GM12891 (cell line): ENCODE results near the gene NUTF2.

Experiments
- DNase-seq: peaks from one replicate; pipeline ENCODE4 v3.0.0; 2011; ENCODE audit warnings: low spot score; ENCODE audit not compliant: insufficient read length
- FAIRE-seq: peaks from 2 replicates; lab custom pipeline; 2011; peaks lifted over from hg19 to GRCh38; lab: Jason Lieb, UNC
- PAX5 ChIP-seq: IDR thresholded peaks from 2 replicates; pipeline ENCODE4 v1.6.1; 2011; ENCODE audit warnings: low read length, moderate library complexity, mild to moderate bottlenecking; ENCODE audit not compliant: insufficient read depth, severe bottlenecking
- POLR2A ChIP-seq: IDR thresholded peaks from 2 replicates; pipeline ENCODE4 v1.6.1; 2011; ENCODE audit warnings: low read depth, low read length, control low read depth
- POLR2AphosphoS5 ChIP-seq: IDR thresholded peaks from 2 replicates; pipeline ENCODE4 v1.6.1; 2011; ENCODE audit warnings: low read depth, low read length, control low read depth
- POU2F2 ChIP-seq: IDR thresholded peaks from 2 replicates; pipeline ENCODE4 v1.6.1; 2011; ENCODE audit warnings: low read depth, mild to moderate bottlenecking, control low read depth, low read length, moderate library complexity
- SPI1 ChIP-seq: IDR thresholded peaks from 2 replicates; pipeline ENCODE4 v1.6.1; 2011; ENCODE audit warnings: low read depth, low read length, control low read depth
- TAF1 ChIP-seq: IDR thresholded peaks from 2 replicates; pipeline ENCODE4 v1.6.1; 2011; ENCODE audit warnings: low read depth, low read length, control low read depth

Gene NUTF2

DNA sequence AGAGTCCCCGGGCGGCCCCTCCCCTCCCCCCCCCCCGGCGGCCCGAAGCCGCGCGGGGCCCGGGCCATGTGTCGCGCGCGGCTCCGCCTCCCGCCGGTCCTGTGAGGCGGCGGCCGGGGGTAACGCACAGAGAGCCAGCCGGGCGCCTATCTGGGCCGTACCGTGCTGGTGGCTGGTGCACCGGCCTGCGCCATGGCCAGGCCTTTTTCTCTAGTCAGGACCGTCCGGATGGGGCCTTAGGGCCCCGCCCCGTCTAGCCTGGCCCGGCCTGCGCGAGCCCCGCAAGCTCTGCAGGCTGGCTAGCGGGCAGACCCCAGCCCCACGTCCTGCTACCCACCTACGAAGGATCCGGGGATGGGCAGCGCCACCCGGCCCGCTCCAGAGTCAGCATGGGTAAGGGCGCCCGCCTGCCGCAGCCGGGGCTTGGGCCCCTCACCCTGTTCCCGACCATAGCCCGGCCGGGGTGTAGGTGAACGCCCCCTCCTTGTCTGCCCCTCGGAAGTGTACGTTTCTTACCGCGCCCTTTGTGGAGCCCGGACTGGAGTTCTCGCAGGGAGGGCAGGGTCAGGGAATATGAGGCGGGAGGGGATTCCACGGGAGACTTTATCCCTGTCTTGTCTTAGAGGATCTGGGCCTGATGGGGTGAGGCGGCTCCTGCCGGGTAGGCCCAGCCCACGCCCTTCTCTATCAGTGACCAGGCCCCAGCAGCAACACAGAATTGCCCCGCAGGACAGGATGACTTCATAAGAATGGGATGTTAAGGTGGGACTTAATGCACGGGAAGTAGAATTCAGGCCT lies 530 bp downstream of the NUTF2 start, which contains the start of gene CENPT:
TSS of gene CENPT (minus strand) at position 630 of the 798 bp plus-strand sequence. CDS start 13,834 bp downstream, outside the sequence.
- FAIRE-seq (no peak), DNase-seq (peak; percentile 80)
- TF ChIP-seq TAF1, result no peak; the same call in 1 of the 2 replicates
- TF ChIP-seq POLR2AphosphoS5, result no peak
- no peak for TF ChIP-seq PAX5
- TF ChIP-seq POLR2A, result no peak

DNA sequence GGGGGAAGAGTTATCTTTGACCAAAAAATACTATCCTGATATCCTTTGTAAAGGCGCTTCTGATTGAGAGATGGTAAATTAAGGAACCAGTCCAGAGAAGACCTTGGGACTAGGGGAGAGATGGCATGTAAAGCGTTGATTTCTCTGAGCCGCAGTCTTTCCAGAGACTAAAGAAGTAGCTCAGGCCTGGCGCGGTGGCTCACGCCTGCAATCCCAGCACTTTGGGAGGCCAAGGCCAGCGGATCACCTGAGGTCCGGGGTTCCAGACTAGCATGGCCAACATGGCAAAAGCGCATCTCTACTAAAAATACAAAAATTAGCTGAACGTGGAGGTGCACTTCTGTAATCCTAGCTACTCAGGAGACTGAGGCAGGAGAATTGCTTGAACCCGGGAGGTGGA lies 1.4 kb downstream of the NUTF2 start:
- TF ChIP-seq POLR2A, result no peak
- TF ChIP-seq POLR2AphosphoS5, result no peak
- TF ChIP-seq PAX5, result no peak
- TF ChIP-seq TAF1, result no peak
- TF ChIP-seq POU2F2, result no peak
- TF ChIP-seq SPI1, result no peak
- no peak for FAIRE-seq
- no peak for DNase-seq

DNA sequence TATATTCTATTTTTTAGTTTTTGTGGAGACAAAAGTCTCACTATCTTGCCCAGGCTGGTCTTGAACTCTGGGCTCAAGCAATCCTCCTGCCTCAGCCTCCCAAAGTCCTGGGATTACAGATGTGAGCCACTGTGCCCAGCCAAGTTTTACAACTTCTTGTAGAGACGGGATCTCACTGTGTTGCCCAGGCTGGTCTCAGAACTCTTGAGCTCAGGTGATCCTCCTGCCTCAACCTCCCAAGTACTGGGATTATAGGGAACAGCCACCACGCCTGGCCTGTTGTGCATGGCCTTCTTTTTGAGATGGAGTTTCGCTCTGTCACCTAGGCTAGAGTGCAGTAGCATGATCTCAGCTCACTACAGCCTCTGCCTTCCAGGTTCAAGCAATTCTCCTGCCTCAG lies 6.9 kb downstream of the NUTF2 start:
- DNase-seq (no peak), FAIRE-seq (no peak)
- no peak for TF ChIP-seq PAX5
- no peak for TF ChIP-seq POLR2A
- TF ChIP-seq POU2F2, result no peak
- TF ChIP-seq TAF1, result no peak
- no peak for TF ChIP-seq POLR2AphosphoS5
- TF ChIP-seq SPI1, result no peak

DNA sequence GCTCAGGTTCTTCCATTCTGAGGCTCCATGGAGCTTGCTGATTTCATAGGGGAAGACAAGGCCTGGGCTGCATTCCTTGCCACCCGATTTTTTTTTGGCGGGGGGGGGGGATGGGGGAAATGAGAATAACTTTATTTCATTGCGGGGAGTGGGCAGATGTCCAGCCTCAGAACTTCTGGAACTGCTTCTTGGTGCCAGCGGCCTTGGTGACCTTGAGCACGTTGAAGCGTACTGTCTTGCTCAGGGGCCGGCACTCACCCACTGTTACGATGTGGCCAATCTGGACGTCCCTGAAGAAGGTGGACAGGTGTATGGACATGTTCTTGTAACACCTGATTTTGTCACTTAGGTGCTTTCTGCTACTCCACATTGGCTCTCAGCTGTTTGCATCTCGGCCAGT lies 9.1 kb downstream of the NUTF2 start:
- no peak for TF ChIP-seq TAF1
- no peak for TF ChIP-seq POLR2A
- TF ChIP-seq PAX5, result no peak
- TF ChIP-seq POU2F2, result no peak
- no peak for TF ChIP-seq POLR2AphosphoS5
- no peak for TF ChIP-seq SPI1
- no peak for FAIRE-seq
- DNase-seq, result no peak

DNA sequence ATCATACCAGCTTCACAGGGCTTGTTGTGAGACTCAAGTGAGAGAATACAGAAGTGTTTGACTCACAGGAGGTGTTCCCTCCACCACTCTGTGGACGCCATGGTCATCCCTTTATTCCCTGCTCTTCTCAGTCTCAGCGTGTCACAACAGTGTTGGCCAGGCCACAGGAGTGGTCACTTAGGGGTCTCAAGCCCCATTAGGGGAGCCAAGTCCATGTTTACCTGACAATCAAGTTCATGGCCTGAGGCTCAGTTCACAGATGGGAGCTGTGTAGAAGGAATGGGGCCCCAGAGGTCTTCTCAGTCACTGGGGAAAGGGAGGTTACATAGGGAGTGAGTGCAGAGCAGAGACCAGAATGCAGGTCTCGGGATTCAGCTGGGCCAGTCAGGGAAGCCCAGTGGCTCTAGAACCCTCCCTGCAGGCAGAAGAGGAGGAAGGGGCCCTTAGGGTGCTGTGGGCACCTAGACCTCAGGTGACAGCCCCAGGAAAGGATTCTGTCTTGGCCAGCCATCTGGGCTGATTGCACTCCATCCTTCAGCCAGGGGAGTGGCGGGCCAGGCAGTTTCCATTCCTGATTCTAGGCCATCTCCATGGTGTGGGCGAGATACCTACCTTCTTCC lies 10.3 kb downstream of the NUTF2 start:
- TF ChIP-seq SPI1, result no peak
- no peak for TF ChIP-seq POLR2A
- no peak for TF ChIP-seq POLR2AphosphoS5
- TF ChIP-seq POU2F2, result no peak
- TF ChIP-seq TAF1, result no peak
- TF ChIP-seq PAX5, result no peak
- FAIRE-seq, result no peak
- DNase-seq, result no peak

DNA sequence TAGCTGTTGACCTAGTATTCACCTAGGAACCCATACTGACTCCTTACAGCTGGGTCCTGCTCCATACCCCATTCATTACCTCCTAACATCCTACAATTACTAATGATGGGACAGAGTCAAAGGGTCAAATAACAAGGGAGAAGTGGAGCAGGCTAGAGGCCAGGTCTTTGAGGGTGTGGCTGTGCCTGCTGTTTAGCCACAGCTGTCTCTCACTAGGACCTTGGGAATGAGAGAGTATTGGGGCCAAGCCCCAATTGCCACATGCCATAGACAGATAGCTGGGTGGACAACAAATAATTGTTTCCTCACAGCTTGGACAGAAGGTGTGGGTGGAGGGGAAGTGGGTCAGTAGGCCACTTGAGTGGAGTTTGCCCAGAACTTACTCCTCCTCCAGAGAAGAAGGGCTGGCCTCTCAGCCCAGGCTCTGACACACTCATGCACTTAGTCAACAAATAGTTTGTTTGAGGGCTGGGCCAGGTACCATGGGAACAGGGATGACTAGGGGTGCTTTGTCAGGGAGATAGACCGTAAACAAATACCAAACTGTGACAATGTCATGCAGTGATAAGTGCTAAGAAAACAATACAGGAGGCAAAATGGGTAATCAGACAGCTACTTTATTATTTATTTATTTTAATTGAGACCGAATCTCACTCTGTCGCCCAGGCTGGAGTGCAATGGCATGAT lies 11.0 kb downstream of the NUTF2 start:
- TF ChIP-seq SPI1 (peak; percentile 64), PAX5 (no peak)

DNA sequence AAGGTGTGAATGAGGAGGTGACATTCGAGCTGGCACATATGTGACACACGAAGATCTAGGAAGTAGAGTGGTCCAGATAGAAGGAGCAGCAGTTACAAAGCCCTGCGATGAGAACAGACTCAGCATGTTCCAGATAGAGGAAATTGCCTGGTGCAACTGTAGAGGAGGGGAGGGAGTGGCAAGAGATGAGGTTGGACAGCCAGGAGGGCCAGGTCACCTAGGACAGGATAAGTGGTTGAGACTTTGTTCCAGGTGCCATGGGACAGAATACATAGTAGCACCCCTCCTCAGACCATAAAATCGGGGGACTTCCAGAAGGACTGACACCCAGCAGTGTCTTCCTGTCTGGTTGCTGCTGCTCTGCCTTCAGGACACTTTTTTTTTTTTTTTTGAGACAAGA lies 11.8 kb downstream of the NUTF2 start:
- DNase-seq (no peak), FAIRE-seq (no peak)
- no peak for TF ChIP-seq POLR2A
- TF ChIP-seq SPI1, result no peak
- no peak for TF ChIP-seq TAF1
- no peak for TF ChIP-seq POU2F2
- no peak for TF ChIP-seq POLR2AphosphoS5
- no peak for TF ChIP-seq PAX5

More for the DNA sequence above, 11.0 kb downstream of the NUTF2 start:
- FAIRE-seq (no peak), DNase-seq (no peak)

DNA sequence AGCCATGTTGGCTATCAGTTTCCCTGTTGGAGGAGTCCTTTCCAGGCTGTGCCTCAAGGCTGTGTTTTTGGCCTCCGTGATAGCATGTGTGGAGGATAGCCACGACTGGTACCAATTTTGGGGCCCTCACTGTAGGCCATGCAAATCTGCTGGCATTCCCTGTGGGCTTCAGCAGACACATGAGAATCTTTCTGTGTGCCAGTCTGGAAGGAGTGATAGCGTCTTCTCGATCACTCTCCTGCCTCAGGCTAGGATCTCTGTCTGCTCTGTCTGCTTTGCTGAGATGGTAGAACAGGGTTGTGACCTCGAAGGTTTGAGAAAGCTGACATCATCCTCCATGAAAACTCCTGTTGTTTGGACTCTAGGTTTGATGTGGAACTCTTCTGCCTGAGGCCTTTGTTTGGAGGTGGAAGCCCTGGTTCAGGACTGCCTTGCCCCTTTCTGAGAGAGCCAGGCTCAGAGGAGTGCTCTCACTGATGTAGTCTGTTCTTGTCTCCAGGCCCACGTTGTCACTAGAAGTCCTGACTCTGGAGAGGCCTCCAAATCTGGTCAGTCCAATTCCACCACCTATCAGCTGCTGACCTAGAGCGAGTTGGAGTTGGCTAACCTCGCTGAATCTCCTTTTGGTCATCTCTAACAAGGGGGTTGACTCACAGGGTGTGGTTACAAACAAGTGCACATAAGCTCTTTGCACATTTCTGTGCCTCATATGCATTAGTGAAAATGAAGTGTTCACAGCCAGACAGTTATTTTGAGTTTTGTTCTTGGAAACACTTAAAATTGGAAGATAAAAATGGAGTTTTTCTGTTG lies 14.1 kb downstream of the NUTF2 start:
- no peak for DNase-seq
- no peak for TF ChIP-seq POLR2A
- no peak for TF ChIP-seq TAF1
- TF ChIP-seq PAX5, result no peak
- no peak; the same call in 1 of the 2 replicates for TF ChIP-seq POLR2AphosphoS5
- TF ChIP-seq POU2F2, result no peak
- TF ChIP-seq SPI1, result no peak
- no peak for FAIRE-seq

DNA sequence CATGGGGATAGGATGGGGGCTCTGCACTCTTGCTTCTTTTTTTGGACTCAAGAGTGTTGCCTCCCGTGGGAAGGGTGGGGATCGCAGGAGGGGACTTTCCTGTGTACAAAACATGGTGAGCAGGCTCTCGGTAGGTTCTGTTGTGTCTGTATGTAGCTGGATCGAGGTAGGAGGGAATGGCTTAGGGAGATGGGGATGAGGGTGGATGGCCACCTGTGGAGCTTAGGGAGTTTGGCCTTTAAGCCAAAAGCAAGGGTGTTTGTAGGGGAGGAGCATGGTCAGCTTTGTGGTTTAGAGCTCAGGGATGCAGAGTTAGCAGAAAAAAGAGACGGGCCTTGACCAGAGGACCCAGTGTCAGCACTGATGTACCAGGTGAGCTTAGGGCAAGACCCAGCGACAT lies 15.1 kb downstream of the NUTF2 start:
- FAIRE-seq (no peak), DNase-seq (no peak)
- no peak for TF ChIP-seq POU2F2
- no peak for TF ChIP-seq POLR2AphosphoS5
- TF ChIP-seq PAX5, result no peak
- TF ChIP-seq TAF1, result no peak
- TF ChIP-seq SPI1, result no peak
- no peak for TF ChIP-seq POLR2A
